Measurements from ENCODE around the gene FGA.

DNA sequence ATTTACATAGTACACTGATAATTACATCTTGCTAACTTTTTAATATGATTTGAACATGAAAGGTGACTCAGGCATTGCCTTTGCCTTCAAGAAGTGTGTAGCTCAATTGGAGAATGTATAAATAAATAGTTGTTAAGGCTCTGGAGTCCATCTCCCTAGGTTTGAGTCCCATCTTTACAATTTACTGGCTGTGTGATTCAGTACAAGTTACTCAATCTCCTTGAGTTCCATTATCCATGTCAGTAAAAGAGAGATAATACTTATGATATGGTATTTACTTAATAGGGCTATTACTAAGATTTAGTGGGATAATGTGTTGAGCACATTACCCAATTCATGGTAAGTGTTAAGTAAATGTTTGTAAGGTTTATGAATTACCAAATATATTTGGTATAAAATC, 23.8 kb upstream of the FGA start:
- TF ChIP-seq POLR2A (IDR thresholded peaks at IDR 0.05) (no peak), POLR2AphosphoS5 (IDR thresholded peaks at IDR 0.05) (no peak), EP300 (IDR thresholded peaks at IDR 0.05) (no peak)
- TF ChIP-seq, protein P1, sequence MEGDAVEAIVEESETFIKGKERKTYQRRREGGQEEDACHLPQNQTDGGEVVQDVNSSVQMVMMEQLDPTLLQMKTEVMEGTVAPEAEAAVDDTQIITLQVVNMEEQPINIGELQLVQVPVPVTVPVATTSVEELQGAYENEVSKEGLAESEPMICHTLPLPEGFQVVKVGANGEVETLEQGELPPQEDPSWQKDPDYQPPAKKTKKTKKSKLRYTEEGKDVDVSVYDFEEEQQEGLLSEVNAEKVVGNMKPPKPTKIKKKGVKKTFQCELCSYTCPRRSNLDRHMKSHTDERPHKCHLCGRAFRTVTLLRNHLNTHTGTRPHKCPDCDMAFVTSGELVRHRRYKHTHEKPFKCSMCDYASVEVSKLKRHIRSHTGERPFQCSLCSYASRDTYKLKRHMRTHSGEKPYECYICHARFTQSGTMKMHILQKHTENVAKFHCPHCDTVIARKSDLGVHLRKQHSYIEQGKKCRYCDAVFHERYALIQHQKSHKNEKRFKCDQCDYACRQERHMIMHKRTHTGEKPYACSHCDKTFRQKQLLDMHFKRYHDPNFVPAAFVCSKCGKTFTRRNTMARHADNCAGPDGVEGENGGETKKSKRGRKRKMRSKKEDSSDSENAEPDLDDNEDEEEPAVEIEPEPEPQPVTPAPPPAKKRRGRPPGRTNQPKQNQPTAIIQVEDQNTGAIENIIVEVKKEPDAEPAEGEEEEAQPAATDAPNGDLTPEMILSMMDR (IDR thresholded peaks at IDR 0.05) = no peak
